NCI-H1436 (cell line): ENCODE data around the gene ANKRD13C.
"Not testable (repeated sequence)": the region's sequence is repeated elsewhere in the genome, so short reads cannot be mapped to it uniquely, and the experiment has no call there.

Experiments
- DNase-seq: peaks from one replicate; lab custom pipeline; 2025; lab: John Stamatoyannopoulos, UW

Gene ANKRD13C

DNA sequence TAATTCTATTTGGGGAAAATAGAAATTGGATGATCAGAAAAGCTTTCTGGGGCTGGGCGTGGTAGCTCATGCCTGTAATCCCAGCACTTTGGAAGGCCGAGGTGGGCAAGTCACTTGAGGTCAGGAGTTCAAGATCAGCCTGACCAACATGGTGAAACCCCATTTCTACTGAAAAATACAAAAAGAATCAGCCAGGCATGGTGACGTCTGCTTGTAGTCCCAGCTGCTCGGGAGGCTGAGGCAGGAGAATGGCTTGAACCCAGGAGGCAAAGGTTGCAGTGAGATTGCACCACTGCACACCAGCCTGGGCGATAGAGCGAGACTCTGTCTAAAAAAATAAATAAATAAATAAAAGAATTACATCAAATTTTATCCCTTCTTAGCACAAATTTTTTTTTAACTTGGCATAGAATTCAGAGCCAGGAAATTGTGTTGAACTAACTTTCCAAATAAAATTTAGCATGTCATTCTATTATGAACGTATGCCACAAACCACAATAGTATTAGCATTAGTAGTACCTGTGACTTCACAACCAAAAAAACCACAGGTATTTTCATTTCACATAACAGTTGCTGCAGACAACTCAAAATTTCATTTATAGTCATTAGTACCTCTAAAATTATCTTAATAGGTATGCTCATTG, 4.5 kb upstream of the ANKRD13C start:
- DNase-seq, result no peak

GRCh38 chr1:70355920-70356319, 1.4 kb upstream of the ANKRD13C start:
- no peak for DNase-seq

DNA sequence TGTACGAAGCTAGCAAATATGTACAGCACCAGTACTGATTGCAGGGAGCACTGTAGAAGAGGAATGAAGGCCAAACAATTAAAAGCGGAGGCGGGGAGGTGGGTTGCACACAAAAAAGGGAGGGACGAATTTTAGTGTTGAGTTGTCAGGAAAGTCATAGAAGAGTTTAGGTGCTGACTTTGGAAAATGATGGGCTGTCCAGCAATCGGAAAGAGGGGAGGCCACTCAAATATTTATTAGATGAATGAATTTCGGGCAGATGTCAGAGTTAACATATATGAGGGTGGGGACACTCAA, 537 bp upstream of the ANKRD13C start:
- no peak for DNase-seq

- no peak for DNase-seq
Measured at GRCh38 chr1:70353601-70354331, 756 bp downstream of the ANKRD13C start.

GRCh38 chr1:70353044-70353443, 1.5 kb downstream of the ANKRD13C start:
- DNase-seq, result no peak

DNA sequence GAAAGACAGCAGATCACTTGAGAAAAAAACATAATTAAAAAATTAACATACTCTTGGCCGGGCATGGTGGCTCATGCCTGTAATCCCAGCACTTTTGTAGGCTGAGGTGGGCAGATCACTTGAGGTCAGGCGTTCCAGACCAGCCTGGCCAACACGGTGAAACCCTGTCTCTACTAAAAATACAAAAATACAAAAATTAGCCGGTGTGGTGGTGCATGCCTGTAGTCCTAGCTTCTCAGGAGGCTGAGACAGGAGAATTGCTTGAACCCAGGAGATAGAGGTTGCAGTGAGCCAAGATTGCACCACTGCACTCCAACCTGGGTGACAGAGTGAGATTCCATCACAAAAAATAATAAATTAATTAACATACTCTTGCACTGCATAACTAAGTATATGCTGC, 4.7 kb downstream of the ANKRD13C start:
- DNase-seq, result not testable (repeated sequence)

DNA sequence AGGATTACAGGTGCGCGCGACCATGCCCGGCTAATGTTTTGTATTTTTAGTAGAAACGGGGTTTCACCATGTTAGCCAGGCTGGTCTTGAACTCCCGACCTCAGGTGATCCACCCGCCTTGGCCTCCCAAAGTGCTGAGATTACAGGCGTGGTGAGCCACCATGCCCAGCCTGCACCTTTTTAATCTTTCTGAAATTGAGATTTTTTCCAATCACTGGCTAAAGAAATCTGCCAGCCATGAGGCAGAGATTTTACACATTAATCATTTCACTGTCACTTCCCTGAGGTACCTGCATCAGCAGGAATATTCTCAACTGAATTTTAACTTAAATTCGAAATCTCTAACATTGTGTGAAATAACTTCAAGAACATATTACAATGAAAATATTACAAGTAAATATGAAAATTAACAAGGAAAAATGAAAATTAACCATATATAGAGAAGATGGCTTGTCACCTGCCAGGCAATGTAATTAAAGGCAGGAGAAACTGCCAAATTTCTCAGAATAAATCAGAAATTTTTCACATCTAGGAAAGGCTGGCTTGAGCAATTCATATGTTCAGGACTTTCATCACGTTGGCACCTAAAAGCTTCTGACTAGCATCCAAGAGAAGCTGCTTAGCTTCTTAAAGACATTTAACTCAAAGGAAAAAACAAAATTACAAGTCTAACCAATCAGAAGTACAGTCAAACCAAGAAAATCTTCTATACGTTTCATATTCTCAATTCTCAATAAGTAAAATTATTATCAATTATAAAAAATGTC, 5.9 kb downstream of the ANKRD13C start:
- DNase-seq, result no peak

DNA sequence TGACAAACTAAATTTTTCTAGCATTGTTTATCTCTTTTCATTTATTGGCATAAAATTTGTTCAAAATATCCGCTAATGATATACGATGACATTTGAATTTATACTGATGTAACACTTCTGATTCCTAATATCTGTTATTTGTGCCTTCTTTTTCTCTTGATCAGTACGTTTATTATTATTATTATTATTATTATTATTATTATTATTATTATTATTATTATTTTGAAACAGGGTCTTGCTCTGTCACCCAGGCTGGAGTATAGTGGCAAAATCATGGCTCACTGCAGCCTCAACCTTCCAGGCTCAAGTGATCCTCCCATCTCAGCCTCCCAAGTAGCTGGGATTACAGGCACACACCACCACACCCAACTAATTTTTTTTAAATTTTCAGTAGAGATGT, 14.9 kb downstream of the ANKRD13C start:
- not testable (repeated sequence) for DNase-seq

- DNase-seq, result no peak
Measured at GRCh38 chr1:70336050-70336449, 18.5 kb downstream of the ANKRD13C start.

GRCh38 chr1:70334436-70334835, 20.1 kb downstream of the ANKRD13C start:
- no peak for DNase-seq

- no peak for DNase-seq
Measured at GRCh38 chr1:70333245-70333644, 21.3 kb downstream of the ANKRD13C start.

GRCh38 chr1:70331962-70332361, 22.6 kb downstream of the ANKRD13C start:
- DNase-seq, result no peak

- DNase-seq, result no peak
Measured at GRCh38 chr1:70327306-70328076, 27.0 kb downstream of the ANKRD13C start.

GRCh38 chr1:70324683-70325082, 29.8 kb downstream of the ANKRD13C start:
- no peak for DNase-seq

DNA sequence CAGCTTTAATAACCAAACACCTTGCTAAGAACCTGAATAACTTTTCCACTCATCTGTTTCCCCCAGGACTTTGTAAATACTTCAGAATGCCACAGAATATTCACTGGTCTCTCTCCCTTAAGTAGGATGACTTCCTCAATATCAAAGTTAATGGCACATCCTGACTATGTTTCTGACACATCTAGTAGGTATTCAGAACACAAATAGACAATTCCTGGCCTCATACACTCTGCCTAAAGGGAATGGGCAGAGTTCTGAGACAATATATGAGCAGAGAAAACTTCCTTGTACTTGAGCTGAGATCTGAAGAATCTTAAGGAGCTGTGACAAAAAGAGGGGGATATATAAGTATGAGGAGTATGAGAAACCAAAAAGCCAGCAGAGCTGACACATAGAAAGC, 34.8 kb downstream of the ANKRD13C start:
- DNase-seq, result no peak

DNA sequence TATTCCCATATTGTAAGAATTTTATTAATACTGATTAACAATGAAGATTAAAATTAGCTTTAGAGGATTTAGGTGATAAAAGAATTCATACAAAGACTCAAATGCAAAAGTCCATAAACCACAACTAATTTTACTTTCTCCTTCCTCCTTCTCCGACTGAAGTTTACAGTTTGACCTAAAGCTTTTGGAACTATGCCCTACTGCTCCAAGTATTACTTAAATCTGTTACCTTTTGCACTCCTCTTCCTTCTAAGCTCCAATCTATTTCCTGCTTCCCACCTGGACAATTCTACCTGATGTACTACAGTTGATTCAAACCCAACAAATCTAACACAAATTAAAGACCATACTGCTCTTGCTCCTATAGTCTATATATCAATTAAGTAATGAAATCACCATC, 36.3 kb downstream of the ANKRD13C start:
- DNase-seq, result no peak

DNA sequence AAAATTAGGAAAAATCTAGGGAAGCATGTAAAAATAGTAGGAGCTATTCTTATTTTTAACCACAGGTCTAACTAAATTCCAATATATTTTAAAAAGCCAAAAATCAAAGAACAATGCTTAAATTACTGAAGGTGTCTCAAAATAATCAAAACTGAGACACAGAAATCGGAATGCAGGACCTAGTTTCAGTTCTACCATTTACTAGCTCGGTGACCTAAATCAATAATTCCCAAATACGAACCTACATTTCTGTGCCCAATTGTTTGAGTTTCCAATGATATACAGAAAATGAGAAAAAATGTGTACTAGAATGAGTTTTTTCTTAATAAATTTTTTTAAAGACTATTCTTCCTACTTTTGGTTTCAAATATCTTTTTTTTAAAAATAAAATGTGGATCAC, 37.4 kb downstream of the ANKRD13C start:
- no peak for DNase-seq

DNA sequence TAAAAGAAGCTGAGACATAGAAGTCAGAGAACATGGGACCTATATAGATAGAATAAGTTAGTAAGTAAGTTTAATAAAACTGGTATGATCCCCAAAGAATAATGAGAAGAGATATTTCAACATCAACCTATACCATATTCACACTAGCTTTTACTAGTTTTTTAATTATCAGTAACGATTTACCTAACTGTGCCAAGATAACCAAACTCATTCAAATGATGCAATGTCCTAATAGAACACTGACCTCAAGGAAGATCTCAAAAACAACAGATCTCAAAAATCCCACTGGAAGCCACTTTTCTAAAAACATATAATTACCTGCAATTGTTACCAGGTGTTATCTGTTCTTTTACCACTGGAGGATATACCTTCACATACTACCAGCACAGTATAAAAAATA, 38.7 kb downstream of the ANKRD13C start:
- no peak for DNase-seq

- DNase-seq, result no peak
Measured at GRCh38 chr1:70314706-70315304, 39.7 kb downstream of the ANKRD13C start.

DNA sequence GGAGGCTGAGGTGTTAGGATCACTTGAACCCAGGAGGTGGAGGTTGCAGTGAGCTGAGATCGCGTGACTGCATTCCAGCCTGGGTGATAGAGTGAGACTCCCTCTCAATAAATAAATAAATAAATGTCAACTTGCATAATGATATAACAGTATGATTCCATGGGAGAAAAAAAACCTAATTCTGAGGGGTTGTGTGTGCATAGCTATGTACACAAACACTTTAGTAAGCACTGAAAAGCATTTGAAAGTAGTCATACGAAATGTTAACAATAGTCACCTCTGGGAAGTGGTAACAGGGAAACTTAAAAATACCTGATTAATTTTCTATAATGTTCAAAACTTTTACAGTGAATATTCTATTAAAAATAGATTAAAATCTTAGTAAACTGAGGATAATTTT, 43.2 kb downstream of the ANKRD13C start:
- DNase-seq, result no peak

DNA sequence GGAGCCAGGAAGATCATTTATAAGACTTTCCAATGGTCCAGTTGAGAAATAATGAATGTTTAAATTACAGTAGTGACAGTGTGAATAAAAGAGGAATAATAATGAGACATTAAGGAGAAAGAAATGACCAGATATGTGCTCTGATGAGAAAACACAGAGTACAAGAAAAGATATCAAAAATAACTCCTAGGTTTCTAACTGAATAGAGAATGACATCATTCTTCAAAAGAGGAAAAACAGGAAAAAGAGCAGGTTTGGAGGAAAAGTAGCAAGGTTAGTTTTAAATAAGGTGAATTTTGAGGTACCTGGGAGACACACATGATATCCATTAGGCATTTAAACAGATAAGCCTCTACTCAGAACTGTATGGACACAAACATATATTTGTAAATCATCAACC, 55.0 kb downstream of the ANKRD13C start:
- DNase-seq, result no peak

DNA sequence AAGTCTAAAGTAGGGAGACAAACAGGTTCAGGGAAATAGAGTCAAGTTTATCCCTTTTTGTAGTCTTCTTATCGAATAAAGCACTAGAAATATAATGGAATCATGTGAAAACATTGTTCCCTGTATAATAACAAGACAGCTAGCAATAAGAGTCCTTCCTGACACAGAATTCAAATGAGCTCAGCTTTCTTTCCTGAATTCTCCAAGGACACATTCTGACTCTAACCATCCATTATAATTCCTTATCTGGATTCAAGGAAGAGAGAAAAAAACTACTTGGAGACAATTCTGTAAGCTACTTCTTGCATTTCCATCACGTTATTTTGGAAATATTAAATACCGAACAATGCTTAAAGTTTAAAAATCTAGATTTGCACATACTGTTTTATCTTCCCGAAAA, 58.8 kb downstream of the ANKRD13C start:
- DNase-seq, result no peak
